ENCODE measurements around the gene C1orf146. TPM values are rescaled to one million over a fixed set of nuclear protein-coding genes. Genes with fewer than 3 reads are reported as not detected.
A peak's percentile ranks its signal among the peaks of the same experiment; 100 is the strongest.

C1orf146 gene
- polyA plus RNA-seq, 1 experiment, result not detected

- H3K4me3 ChIP-seq (ENCODE audit: low read depth, low read length), result no peak overlapping the region
- no peak overlapping the region for H3K27ac ChIP-seq (ENCODE audit: low read depth, low read length)
- ChIA-PET CTCF (interaction anchor here (0.5 to 8.7 kb wide), 53 partner anchors 10 to 1009 kb away, joined by 3 to 236 read pairs (median 4); partner anchors contain the start of gene BTBD8), POLR2A (no interaction called here)
- H3K27me3 ChIP-seq (ENCODE audit: control insufficient read depth, insufficient read depth, low read length), result no peaks in the 10 kb centered on the region
- no peaks in the 10 kb centered on the region for H3K9me3 ChIP-seq (ENCODE audit: control insufficient read depth, insufficient read depth, low read length)
- peak; percentile 84 for TF ChIP-seq CTCF (IDR thresholded peaks at IDR 0.05; ENCODE audit: low read depth, low read length)
- peak; percentile 44 for DNase-seq (ENCODE audit: low read depth, low spot score)
Observed at GRCh38 chr1:92291372-92291999, 73.8 kb downstream of the C1orf146 start.

Other genes starting within 250 kb of the C1orf146 start
- 2.6 and 4.1 TPM in 2 replicates for gene EPHX4, start 187.9 kb upstream of the C1orf146 start, polyA plus RNA-seq (2011; rRNA removed)
- gene SETSIP, start 142.5 kb upstream of the C1orf146 start, polyA plus RNA-seq (2011; rRNA removed), result 0.22 and 0.52 TPM in 2 replicates
- 3.1 and 5.0 TPM in 2 replicates for gene BTBD8, start 137.6 kb upstream of the C1orf146 start, polyA plus RNA-seq (2011; rRNA removed)
- gene GLMN, start 81.1 kb downstream of the C1orf146 start, polyA plus RNA-seq (2011; rRNA removed), result 6.0 and 10.1 TPM in 2 replicates
- gene RPAP2, start 81.1 kb downstream of the C1orf146 start, polyA plus RNA-seq (2011; rRNA removed), result 13.6 and 21.5 TPM in 2 replicates